ENCODE results near the gene DSEL. TPM values are rescaled to one million over a fixed set of nuclear protein-coding genes. Genes with fewer than 3 reads are reported as not detected.

The DSEL gene
- total and polyA plus RNA-seq, 3 donors from 2014 or later, result 2.7 to 5.9 (median 5.7) TPM

- intact Hi-C loops (cut with DNase I; ENCODE audit: low total_unique reads), result no loop called here
- Histone ChIP-seq H3K9me3 (no peaks in the 10 kb centered on the region), H3K36me3 (ENCODE audit: low read depth, missing control alignments) (no peaks in the 10 kb centered on the region), H3K27ac (no peak overlapping the region), H3K4me3 (no peak overlapping the region), H3K4me1 (no peaks in the 10 kb centered on the region), H3K27me3 (no peaks in the 10 kb centered on the region)
- DNase-seq, result no peak
- WGBS, 2 donors, result 90 to 96% methylated on average over 3 of the region's 3 CpGs
- no peak for TF ChIP-seq POLR2A (IDR thresholded peaks at IDR 0.05)
These were observed 38.3 kb downstream of the DSEL start for GRCh38 chr18:67478249-67478648.

GRCh38 chr18:67477522-67477921 lies 39.0 kb downstream of the DSEL start:
- H3K27me3 ChIP-seq, result no peaks in the 10 kb centered on the region
- no peak for TF ChIP-seq POLR2A (IDR thresholded peaks at IDR 0.05)
- TF ChIP-seq CTCF (IDR thresholded peaks at IDR 0.05), result no peak
- no peaks in the 10 kb centered on the region for H3K4me1 ChIP-seq
- intact Hi-C loops (cut with DNase I; ENCODE audit: low total_unique reads), result no loop called here
- no peak overlapping the region for H3K27ac ChIP-seq
- no peaks in the 10 kb centered on the region for H3K36me3 ChIP-seq (ENCODE audit: low read depth, missing control alignments)
- H3K4me3 ChIP-seq, result no peak overlapping the region
- 76 to 100% methylated on average over 2 of the region's 2 CpGs for WGBS, 2 donors
- no peak for DNase-seq
- no peaks in the 10 kb centered on the region for H3K9me3 ChIP-seq

GRCh38 chr18:67476585-67476984 lies 39.9 kb downstream of the DSEL start:
- intact Hi-C loops (cut with DNase I; ENCODE audit: low total_unique reads), result no loop called here
- TF ChIP-seq CTCF (IDR thresholded peaks at IDR 0.05) (no peak), POLR2A (IDR thresholded peaks at IDR 0.05) (no peak)
- no peak overlapping the region for H3K27ac ChIP-seq
- DNase-seq, result no peak
- WGBS, 2 donors, result 81 to 85% methylated on average over 3 of the region's 3 CpGs
- no peaks in the 10 kb centered on the region for H3K27me3 ChIP-seq
- H3K4me3 ChIP-seq, result no peak overlapping the region
- no peaks in the 10 kb centered on the region for H3K9me3 ChIP-seq
- no peaks in the 10 kb centered on the region for H3K36me3 ChIP-seq (ENCODE audit: low read depth, missing control alignments)
- no peaks in the 10 kb centered on the region for H3K4me1 ChIP-seq

GRCh38 chr18:67475673-67476072 lies 40.8 kb downstream of the DSEL start:
- DNase-seq, result no peak
- intact Hi-C loops (cut with DNase I; ENCODE audit: low total_unique reads), result no loop called here
- H3K27me3 ChIP-seq, result no peaks in the 10 kb centered on the region
- no peaks in the 10 kb centered on the region for H3K4me1 ChIP-seq
- H3K9me3 ChIP-seq, result no peaks in the 10 kb centered on the region
- WGBS, 2 donors, result 24 to 37% methylated on average over 1 of the region's 1 CpG
- TF ChIP-seq CTCF (IDR thresholded peaks at IDR 0.05) (no peak), POLR2A (IDR thresholded peaks at IDR 0.05) (no peak)
- no peak overlapping the region for H3K4me3 ChIP-seq
- H3K27ac ChIP-seq, result no peak overlapping the region
- H3K36me3 ChIP-seq (ENCODE audit: low read depth, missing control alignments), result no peaks in the 10 kb centered on the region

- DNase-seq, result no peak
- Histone ChIP-seq H3K27me3 (no peaks in the 10 kb centered on the region), H3K4me1 (no peaks in the 10 kb centered on the region), H3K9me3 (no peaks in the 10 kb centered on the region), H3K36me3 (ENCODE audit: low read depth, missing control alignments) (no peaks in the 10 kb centered on the region), H3K4me3 (no peak overlapping the region), H3K27ac (no peak overlapping the region)
- no peak for TF ChIP-seq POLR2A (IDR thresholded peaks at IDR 0.05)
- no peak for TF ChIP-seq CTCF (IDR thresholded peaks at IDR 0.05)
- intact Hi-C loops (cut with DNase I; ENCODE audit: low total_unique reads), result no loop called here
These were observed 48.5 kb downstream of the DSEL start for GRCh38 chr18:67468038-67468437.

Measured in testis (tissue), 3 donors.